ENCODE results near the gene PTPRO. TPM values are rescaled to one million over a fixed set of nuclear protein-coding genes. Genes with fewer than 3 reads are reported as not detected.

PTPRO gene
- total RNA-seq, 2 experiments from 2014 or later, result 0.17 to 0.25 TPM

DNA sequence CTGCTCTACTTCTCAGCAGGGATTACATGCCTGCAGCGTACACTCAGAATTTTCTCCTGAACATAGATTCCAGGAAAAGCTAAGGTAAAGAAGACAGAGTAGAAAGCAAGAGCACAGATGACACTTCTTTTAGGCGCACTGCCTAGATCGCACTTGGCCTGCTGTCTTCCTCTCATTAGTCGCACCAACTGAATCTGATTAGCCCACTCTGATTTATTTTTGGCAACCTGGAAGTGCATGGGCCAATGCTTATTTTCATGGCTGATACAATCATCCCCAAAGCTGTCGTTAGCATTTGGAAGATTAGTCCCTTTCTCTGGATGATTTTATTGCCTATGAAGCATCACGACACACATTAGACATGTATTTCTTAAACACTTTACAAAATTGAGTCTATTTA, 152.5 kb downstream of the PTPRO start:
- Mint-ChIP-seq H3K4me3 (no peak overlapping the region), H3K27ac (no peak overlapping the region), H3K27me3 (ENCODE audit: low read depth) (peaks cover 4% of the 10 kb centered on the region), H3K36me3 (ENCODE audit: low read depth) (no peaks in the 10 kb centered on the region), H3K4me1 (ENCODE audit: low read depth) (no peaks in the 10 kb centered on the region), H3K9me3 (no peaks in the 10 kb centered on the region)
- intact Hi-C loops (cut with micrococcal nuclease), result no loop called here
- CTCF ChIA-PET, result no interaction called here
- DNase-seq, result no peak

DNA sequence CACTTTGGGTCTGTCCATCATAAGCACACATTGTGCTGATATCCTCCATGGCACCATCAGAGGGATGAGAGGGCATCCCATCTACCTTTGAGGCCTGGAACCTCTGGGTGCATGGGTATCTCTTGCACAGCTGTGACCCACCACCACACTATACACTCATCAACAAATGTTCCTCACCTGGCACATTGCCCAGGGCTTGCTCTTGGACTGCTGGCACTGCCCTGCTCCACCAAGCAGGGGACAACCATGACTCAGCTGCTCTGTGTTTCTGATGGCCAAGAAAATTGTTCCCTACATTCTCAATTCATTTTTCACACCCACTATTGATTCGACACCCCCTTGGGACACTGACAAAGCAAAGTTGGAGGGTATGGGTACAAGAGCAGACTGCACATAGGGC, 155.5 kb downstream of the PTPRO start:
- Mint-ChIP-seq H3K27me3 (ENCODE audit: low read depth) (peaks cover 8% of the 10 kb centered on the region), H3K9me3 (no peaks in the 10 kb centered on the region), H3K36me3 (ENCODE audit: low read depth) (no peaks in the 10 kb centered on the region), H3K27ac (no peak overlapping the region), H3K4me3 (no peak overlapping the region), H3K4me1 (ENCODE audit: low read depth) (no peaks in the 10 kb centered on the region)
- CTCF ChIA-PET, result no interaction called here
- intact Hi-C loops (cut with micrococcal nuclease), result no loop called here
- no peak for DNase-seq

DNA sequence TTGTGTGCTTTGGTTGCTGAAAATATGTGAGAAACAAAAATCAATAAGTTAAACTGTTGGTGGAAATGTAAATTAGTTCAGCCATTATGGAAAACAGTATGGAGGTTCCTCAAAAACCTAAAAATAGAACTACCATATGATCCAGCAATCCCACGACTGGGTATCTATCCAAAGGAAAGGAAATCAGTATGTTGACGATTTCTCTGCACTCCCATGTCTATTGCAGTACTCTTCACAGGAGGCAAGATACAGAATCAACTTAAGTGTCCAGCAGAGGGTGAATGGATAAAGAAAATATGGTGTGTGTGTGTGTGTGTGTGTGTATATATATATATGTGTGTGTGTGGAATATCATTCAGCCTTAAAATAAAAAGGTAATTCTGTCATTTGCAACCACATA, 159.5 kb downstream of the PTPRO start:
- CTCF ChIA-PET, result no interaction called here
- no peaks in the 10 kb centered on the region for H3K36me3 Mint-ChIP-seq (ENCODE audit: low read depth)
- H3K27ac Mint-ChIP-seq, result no peak overlapping the region
- no peak overlapping the region for H3K4me3 Mint-ChIP-seq
- no peaks in the 10 kb centered on the region for H3K4me1 Mint-ChIP-seq (ENCODE audit: low read depth)
- H3K9me3 Mint-ChIP-seq, result no peaks in the 10 kb centered on the region
- DNase-seq, result no peak
- intact Hi-C loops (cut with micrococcal nuclease), result no loop called here
- H3K27me3 Mint-ChIP-seq (ENCODE audit: low read depth), result peaks cover 12% of the 10 kb centered on the region

DNA sequence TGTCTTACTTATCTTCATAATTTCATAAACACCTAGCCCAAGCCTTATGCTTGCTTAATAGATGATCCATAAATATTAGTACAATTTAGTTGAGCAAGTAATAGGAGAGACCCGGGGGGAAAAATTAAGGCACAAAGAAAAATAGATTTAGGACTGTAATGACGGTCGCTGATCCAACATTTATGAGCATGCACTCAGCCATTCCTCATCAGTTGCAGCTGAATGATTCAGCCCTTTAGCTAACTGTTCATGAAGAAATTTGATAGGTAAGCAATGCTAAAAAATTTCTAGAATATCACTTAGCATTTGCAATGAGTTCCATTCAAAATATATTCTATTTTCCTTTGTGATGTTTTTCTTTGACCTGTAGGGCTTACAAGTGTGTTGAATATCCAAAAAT, 163.2 kb downstream of the PTPRO start:
- CTCF ChIA-PET, result interaction anchor here (0.6 kb wide), 1 partner anchor 18 kb away, joined by 3 read pairs; no protein-coding TSS in a partner anchor
- Mint-ChIP-seq H3K4me3 (no peak overlapping the region), H3K27ac (no peak overlapping the region), H3K27me3 (ENCODE audit: low read depth) (peaks cover 14% of the 10 kb centered on the region), H3K9me3 (no peaks in the 10 kb centered on the region), H3K4me1 (ENCODE audit: low read depth) (no peaks in the 10 kb centered on the region), H3K36me3 (ENCODE audit: low read depth) (no peaks in the 10 kb centered on the region)
- no peak for DNase-seq
- intact Hi-C loops (cut with micrococcal nuclease), result no loop called here

DNA sequence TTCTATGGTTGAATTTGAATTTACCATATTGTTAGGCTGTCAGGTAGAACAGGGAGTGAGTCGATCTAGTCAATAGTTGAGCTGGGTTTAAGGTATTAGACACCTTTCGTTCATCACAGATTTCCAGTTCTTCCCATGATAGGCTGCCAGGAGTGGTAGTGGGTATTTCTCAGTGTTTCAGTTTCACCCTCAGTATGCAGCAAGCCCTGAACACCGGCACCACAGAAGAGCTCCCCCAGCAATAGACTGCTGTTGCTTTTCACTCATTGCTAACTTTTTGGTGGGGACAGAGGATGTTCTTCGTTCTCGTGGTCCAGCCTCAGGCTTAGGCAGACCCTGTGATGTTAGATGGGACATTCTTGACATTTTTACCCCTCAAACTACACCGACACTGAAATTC, 164.6 kb downstream of the PTPRO start:
- H3K4me1 Mint-ChIP-seq (ENCODE audit: low read depth), result no peaks in the 10 kb centered on the region
- CTCF ChIA-PET, result no interaction called here
- no peak overlapping the region for H3K4me3 Mint-ChIP-seq
- H3K36me3 Mint-ChIP-seq (ENCODE audit: low read depth), result no peaks in the 10 kb centered on the region
- H3K9me3 Mint-ChIP-seq, result peaks cover 2% of the 10 kb centered on the region
- intact Hi-C loops (cut with micrococcal nuclease), result no loop called here
- peaks cover 12% of the 10 kb centered on the region for H3K27me3 Mint-ChIP-seq (ENCODE audit: low read depth)
- H3K27ac Mint-ChIP-seq, result no peak overlapping the region
- DNase-seq, result no peak

DNA sequence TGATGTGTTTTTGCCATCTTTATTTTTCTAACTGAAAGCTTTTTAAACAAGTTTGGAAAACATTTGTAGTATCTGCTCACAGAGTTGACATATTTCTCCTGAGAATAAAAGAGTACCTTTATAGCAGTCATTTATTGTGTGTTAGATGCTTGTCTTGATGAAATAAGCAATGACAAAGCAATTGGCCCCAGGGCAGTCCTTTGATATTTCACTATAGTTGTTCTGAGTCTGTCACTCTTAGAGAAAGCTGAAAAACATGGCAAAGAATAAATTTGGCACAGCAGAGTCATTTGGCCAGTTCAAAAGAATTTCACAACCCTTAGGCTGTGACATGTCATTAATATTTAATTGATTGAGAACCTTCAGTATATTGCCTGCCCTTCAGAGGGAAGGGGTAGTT, 166.2 kb downstream of the PTPRO start:
- intact Hi-C loops (cut with micrococcal nuclease), result no loop called here
- CTCF ChIA-PET, result no interaction called here
- H3K27ac Mint-ChIP-seq, result no peak overlapping the region

DNA sequence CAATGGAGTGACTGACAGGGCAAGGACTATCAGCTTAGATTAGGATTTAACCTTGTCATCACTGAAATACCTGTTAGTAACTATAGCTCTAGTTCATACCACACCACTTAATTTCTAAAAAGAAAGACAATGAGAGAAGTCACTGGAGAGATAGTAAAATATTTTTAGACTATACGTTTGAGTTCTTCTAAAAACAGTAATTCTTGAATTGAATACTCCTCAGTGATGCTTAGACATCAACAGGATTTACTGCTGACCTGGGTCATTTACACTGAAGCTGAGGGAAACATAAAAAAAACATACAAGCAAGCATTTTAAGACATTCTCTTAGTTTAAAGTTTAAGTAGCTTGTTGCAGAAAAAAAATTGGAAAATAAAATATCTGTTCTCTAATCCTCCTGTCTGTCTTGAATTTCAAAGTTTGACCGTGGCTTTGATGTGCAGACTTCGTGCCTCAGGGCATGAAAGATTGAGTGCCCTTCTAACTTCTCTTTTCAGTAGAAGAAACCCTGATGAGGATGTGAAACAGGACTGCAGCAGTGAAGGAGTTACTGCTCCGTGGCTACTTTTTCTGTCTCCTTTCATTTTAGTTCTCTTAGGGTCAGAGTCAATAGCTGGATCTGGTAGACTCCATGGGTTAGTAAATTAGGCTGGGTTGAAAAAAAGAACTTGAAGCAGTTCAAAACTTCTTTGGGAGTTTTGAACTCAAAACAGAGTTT, 172.2 kb downstream of the PTPRO start:
- no peak overlapping the region for H3K27ac Mint-ChIP-seq
- H3K27me3 Mint-ChIP-seq (ENCODE audit: low read depth), result peaks cover 12% of the 10 kb centered on the region
- no peak overlapping the region for H3K4me3 Mint-ChIP-seq
- intact Hi-C loops (cut with micrococcal nuclease), result no loop called here
- peaks cover 9% of the 10 kb centered on the region for H3K9me3 Mint-ChIP-seq
- H3K36me3 Mint-ChIP-seq (ENCODE audit: low read depth), result no peaks in the 10 kb centered on the region
- H3K4me1 Mint-ChIP-seq (ENCODE audit: low read depth), result no peaks in the 10 kb centered on the region
- DNase-seq, result no peak
- CTCF ChIA-PET, result interaction anchor here (1.2 kb wide), 1 partner anchor 90 kb away, joined by 3 read pairs; no protein-coding TSS in a partner anchor

More for the DNA sequence above, 166.2 kb downstream of the PTPRO start:
- Mint-ChIP-seq H3K27me3 (ENCODE audit: low read depth) (peaks cover 15% of the 10 kb centered on the region), H3K4me1 (ENCODE audit: low read depth) (no peaks in the 10 kb centered on the region), H3K4me3 (no peak overlapping the region), H3K9me3 (peaks cover 9% of the 10 kb centered on the region), H3K36me3 (ENCODE audit: low read depth) (no peaks in the 10 kb centered on the region)
- DNase-seq, result no peak

DNA sequence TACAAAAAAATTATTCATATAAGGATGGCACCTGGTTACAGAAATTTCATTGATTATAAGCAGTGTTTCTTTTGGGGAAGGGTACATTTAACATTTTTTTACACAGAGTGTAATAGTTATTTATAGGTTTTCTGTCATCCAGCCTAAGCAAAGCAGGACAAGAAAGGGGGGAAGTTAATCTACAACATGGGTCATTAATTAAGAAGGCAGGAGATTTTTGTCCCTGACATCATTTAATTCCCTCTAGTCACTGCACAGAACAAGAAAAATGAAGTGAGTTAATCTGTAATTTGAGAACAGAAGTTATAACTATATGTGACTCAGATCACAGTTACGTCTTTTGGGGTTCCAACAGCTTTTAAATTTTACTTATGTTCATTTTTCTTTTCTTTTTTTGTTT, 173.4 kb downstream of the PTPRO start:
- Mint-ChIP-seq H3K36me3 (ENCODE audit: low read depth) (no peaks in the 10 kb centered on the region), H3K27me3 (ENCODE audit: low read depth) (peaks cover 12% of the 10 kb centered on the region), H3K27ac (no peak overlapping the region), H3K4me3 (no peak overlapping the region), H3K9me3 (peaks cover 9% of the 10 kb centered on the region), H3K4me1 (ENCODE audit: low read depth) (no peaks in the 10 kb centered on the region)
- CTCF ChIA-PET, result interaction anchor here (0.7 kb wide), 1 partner anchor 33 kb away, joined by 3 read pairs; no protein-coding TSS in a partner anchor
- intact Hi-C loops (cut with micrococcal nuclease), result no loop called here
- DNase-seq, result no peak

DNA sequence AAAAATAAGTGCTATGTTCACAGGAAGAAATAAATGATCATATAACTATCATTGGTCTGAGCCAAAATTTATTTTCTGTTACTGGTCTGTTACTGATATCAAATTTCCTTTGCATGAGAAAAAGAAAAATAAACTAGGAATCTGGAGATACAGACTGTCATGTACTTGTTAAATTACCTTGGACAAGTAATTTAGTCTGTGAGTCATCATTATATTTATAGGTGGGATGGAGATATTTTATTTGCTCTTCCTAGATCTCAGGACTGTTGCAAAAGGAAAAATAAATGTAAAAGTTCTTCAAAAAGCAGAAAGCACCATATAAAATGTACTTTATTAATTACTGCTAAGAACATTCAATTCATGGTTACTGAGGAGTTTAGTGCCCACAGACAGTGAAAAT, 174.4 kb downstream of the PTPRO start:
- peaks cover 11% of the 10 kb centered on the region for H3K27me3 Mint-ChIP-seq (ENCODE audit: low read depth)
- H3K27ac Mint-ChIP-seq, result no peak overlapping the region
- CTCF ChIA-PET, result no interaction called here
- no peak for DNase-seq
- intact Hi-C loops (cut with micrococcal nuclease), result no loop called here
- no peaks in the 10 kb centered on the region for H3K4me1 Mint-ChIP-seq (ENCODE audit: low read depth)
- H3K4me3 Mint-ChIP-seq, result no peak overlapping the region
- peaks cover 8% of the 10 kb centered on the region for H3K9me3 Mint-ChIP-seq
- H3K36me3 Mint-ChIP-seq (ENCODE audit: low read depth), result no peaks in the 10 kb centered on the region

DNA sequence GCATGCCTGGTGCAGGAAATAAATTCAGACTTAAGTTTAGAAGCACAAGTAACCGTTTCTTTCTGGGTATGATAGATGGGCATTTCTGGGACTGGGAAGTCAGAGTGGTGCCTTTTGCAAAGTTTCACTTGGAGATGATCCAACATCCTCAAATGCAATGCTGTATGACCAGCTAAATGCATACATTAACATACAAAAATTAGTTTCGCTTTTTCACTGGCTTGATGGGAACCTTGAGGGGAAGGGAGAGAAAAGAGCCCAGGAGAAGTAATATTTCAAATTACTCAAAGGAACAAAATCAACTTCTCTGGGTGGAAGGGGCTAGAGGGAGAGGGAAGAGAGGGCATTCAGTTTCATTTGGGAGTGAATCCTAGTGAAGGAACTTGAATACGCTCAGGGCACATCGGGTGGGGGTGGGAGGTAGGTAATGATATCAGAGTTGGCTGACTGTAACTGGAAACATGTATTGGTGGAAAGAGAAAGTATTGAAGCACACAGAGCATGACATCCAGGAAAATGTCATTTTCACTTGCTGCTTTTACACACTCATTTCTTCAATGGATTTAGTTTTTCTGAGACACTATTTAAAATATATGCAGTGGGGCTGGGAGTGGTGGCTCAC, 175.5 kb downstream of the PTPRO start:
- Mint-ChIP-seq H3K27me3 (ENCODE audit: low read depth) (peaks cover 8% of the 10 kb centered on the region), H3K4me1 (ENCODE audit: low read depth) (no peaks in the 10 kb centered on the region), H3K27ac (no peak overlapping the region), H3K9me3 (peaks cover 3% of the 10 kb centered on the region), H3K36me3 (ENCODE audit: low read depth) (no peaks in the 10 kb centered on the region), H3K4me3 (no peak overlapping the region)
- CTCF ChIA-PET, result no interaction called here
- DNase-seq, result no peak
- intact Hi-C loops (cut with micrococcal nuclease), result no loop called here

DNA sequence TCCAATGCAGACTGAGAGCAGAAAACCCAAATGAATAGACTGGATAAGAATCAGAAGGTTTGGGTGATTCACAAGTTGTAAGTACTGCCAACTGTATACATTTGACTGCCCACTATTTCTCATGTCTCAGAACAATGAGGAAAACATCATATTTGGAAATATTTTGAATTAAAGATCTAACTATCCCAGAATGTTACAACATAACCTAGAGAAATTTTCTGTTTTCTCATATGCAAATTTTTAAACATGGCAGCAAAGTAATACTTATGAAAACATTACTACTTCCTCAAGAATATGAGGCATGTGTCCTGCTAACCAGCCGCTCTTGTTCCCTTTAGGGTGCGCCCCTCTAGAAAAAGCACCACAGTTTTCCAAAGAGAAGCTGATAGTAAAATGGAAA, 179.9 kb downstream of the PTPRO start:
- CTCF ChIA-PET, result no interaction called here
- Mint-ChIP-seq H3K4me3 (no peak overlapping the region), H3K27me3 (ENCODE audit: low read depth) (no peaks in the 10 kb centered on the region), H3K9me3 (no peaks in the 10 kb centered on the region), H3K27ac (no peak overlapping the region), H3K4me1 (ENCODE audit: low read depth) (no peaks in the 10 kb centered on the region), H3K36me3 (ENCODE audit: low read depth) (no peaks in the 10 kb centered on the region)
- intact Hi-C loops (cut with micrococcal nuclease), result no loop called here
- DNase-seq, result no peak

DNA sequence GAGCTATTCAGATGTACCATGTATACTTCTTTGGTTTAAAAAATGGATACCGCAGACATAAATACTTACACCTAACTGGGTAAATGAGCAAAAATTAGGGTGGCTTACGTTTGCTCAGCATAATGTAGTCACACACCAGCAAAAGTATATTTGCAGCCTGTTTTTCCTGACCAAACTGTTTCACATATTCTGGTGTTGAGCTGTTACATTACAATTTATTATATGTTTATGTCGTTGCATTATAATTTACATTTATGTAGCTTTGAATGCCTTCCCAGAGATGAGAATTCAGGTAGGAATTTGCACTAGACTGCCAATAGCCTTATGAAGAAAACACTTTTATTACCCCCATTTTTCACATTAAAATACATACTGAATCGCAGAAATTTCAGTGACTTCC, 183.3 kb downstream of the PTPRO start:
- no peaks in the 10 kb centered on the region for H3K4me1 Mint-ChIP-seq (ENCODE audit: low read depth)
- no peak overlapping the region for H3K4me3 Mint-ChIP-seq
- H3K27ac Mint-ChIP-seq, result no peak overlapping the region
- no peak for DNase-seq
- CTCF ChIA-PET, result no interaction called here
- peaks cover 3% of the 10 kb centered on the region for H3K27me3 Mint-ChIP-seq (ENCODE audit: low read depth)
- H3K9me3 Mint-ChIP-seq, result no peaks in the 10 kb centered on the region
- no peaks in the 10 kb centered on the region for H3K36me3 Mint-ChIP-seq (ENCODE audit: low read depth)
- intact Hi-C loops (cut with micrococcal nuclease), result no loop called here

DNA sequence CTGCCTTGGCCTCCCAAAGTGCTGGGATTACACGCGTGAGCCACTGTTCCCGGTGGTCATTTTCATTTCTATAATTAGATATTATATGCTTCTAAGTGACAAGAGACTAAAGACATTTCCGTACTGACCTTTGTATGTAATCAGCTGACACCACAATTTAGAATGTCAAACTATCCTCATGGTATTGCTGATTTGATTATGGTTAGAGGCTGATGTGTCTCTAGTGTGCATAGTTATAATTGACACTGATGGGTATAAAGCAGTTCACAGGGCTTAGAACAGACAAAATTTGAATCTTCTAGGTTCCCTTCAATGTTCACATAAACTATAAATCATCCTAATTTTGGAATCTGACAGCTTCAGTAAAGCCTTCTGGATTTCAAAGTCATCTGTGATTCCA, 192.7 kb downstream of the PTPRO start:
- DNase-seq, result no peak
- Mint-ChIP-seq H3K27ac (no peak overlapping the region), H3K4me3 (no peak overlapping the region), H3K9me3 (peaks cover 4% of the 10 kb centered on the region), H3K27me3 (ENCODE audit: low read depth) (peaks cover 13% of the 10 kb centered on the region), H3K4me1 (ENCODE audit: low read depth) (no peaks in the 10 kb centered on the region), H3K36me3 (ENCODE audit: low read depth) (no peaks in the 10 kb centered on the region)
- intact Hi-C loops (cut with micrococcal nuclease), result no loop called here
- CTCF ChIA-PET, result interaction anchor here (0.6 to 1.4 kb wide), 3 partner anchors 17 to 207 kb away, joined by 3 to 4 read pairs (median 3); no protein-coding TSS in a partner anchor

Data from activated naive CD4-positive, alpha-beta T cell treated with anti-CD3 and anti-CD28 coated beads for 36 hours (primary cell).